GM12878 (cell line): Measurements from ENCODE around the gene KMT2E. TPM values are rescaled to one million over a fixed set of nuclear protein-coding genes. Genes with fewer than 3 reads are reported as not detected.

Source experiments
- ATAC-seq: fragments of 200-7000 bp; cut with Tn5 transposase; 3 replicates; pipeline ENCODE4 v1.9.1; 2020; ENCODE audit warnings: mild to moderate bottlenecking, moderate library complexity
- BruUV-seq: library from RNA; stranded (reverse); fragments of 400-500 nt; replicated peaks from 2 replicates; lab custom pipeline; 2021; lab: Mats Ljungman, UMichigan
- CTCF ChIA-PET: fragments of 300-600 bp; sonication (Branson Sonifier 250); formaldehyde crosslinking; extraction: SDS; loops from one replicate; lab custom pipeline; 2021; ENCODE audit warnings: inconsistent platforms; lab: Yijun Ruan, JAX
- POLR2A ChIA-PET: fragments of 350-600 bp; formaldehyde crosslinking; extraction: SDS; loops from one replicate; lab custom pipeline; 2021; ENCODE audit warnings: inconsistent platforms; lab: Charles Lee
- RAD21 ChIA-PET: fragments of 300-600 bp; sonication (Branson Sonifier 250); formaldehyde crosslinking; loops from one replicate; lab custom pipeline; 2023; ENCODE audit warnings: antibody characterized with exemption; ENCODE audit not compliant: unreplicated experiment; lab: Charles Lee
- SMC1A ChIA-PET: fragments of 300-600 bp; sonication (Branson Sonifier 250); formaldehyde crosslinking; loops from one replicate; lab custom pipeline; 2023; ENCODE audit not compliant: unreplicated experiment, uncharacterized antibody; lab: Charles Lee
- DNase-seq: peaks from one replicate; pipeline ENCODE4 v3.0.0-alpha.2; 2011; ENCODE audit warnings: low read depth, low spot score
- FAIRE-seq: peaks from 3 replicates; lab custom pipeline; 2011; peaks lifted over from hg19 to GRCh38; lab: Jason Lieb, UNC
- H2AFZ ChIP-seq: 2 replicates; pipeline ENCODE4 v1.6.0; 2011; ENCODE audit warnings: low read depth, low read length, control low read depth; ENCODE audit not compliant: control insufficient read depth
- H3K27ac ChIP-seq: 2 replicates; pipeline ENCODE4 v1.5.1; 2011; ENCODE audit warnings: control low read depth; ENCODE audit not compliant: control insufficient read depth, insufficient read depth
- H3K27me3 ChIP-seq, 2 experiments: replicated peaks in 1 of 2; 2 replicates each; pipeline versions ENCODE4 v1.6.0 to v1.6.1; 2011; ENCODE audit warnings: low read length in 1 of 2; ENCODE audit not compliant: control insufficient read depth in 2 of 2, insufficient read depth in 2 of 2
- H3K36me3 ChIP-seq, 2 experiments: 2 replicates each; pipeline ENCODE4 v1.5.1; 2011; ENCODE audit warnings: low read length in 1 of 2; ENCODE audit not compliant: control insufficient read depth in 2 of 2, insufficient read depth in 2 of 2
- H3K4me1 ChIP-seq: 2 replicates; pipeline ENCODE4 v1.6.1; 2011; ENCODE audit warnings: mild to moderate bottlenecking, low read length, moderate library complexity, mixed read lengths; ENCODE audit not compliant: control insufficient read depth, insufficient read depth
- H3K4me2 ChIP-seq: 2 replicates; pipeline ENCODE4 v1.6.0; 2011; ENCODE audit warnings: control low read depth; ENCODE audit not compliant: control insufficient read depth, insufficient read depth
- H3K4me3 ChIP-seq: fragments of 200-600 bp; sonication (generic); 2 replicates; pipeline ENCODE4 v1.5.1; 2016
- H3K79me2 ChIP-seq: 2 replicates; pipeline ENCODE4 v1.6.0; 2011; ENCODE audit warnings: low read length; ENCODE audit not compliant: control insufficient read depth, insufficient read depth
- H3K9ac ChIP-seq: 2 replicates; pipeline ENCODE4 v1.8.0; 2011; ENCODE audit warnings: low read length, control low read depth, mixed read lengths; ENCODE audit not compliant: control insufficient read depth, insufficient read depth
- H3K9me3 ChIP-seq: replicated peaks from 3 replicates; pipeline ENCODE4 v1.5.1; 2011; ENCODE audit warnings: mild to moderate bottlenecking, low read length; ENCODE audit not compliant: control insufficient read depth, insufficient read depth
- H4K20me1 ChIP-seq: 2 replicates; pipeline ENCODE4 v1.6.0; 2011; ENCODE audit not compliant: control insufficient read depth, insufficient read depth
- ASH2L ChIP-seq: fragments of 300-600, 200-600 bp; sonication (generic); IDR thresholded peaks from 2 replicates; pipeline ENCODE4 v1.6.1; 2017; ENCODE audit warnings: low read depth, mild to moderate bottlenecking, borderline replicate concordance
- BMI1 ChIP-seq: fragments of 450-650 bp; IDR thresholded peaks from 2 replicates; pipeline ENCODE4 v1.6.1; 2016; ENCODE audit warnings: mild to moderate bottlenecking, moderate library complexity, borderline replicate concordance
- FOS ChIP-seq: IDR thresholded peaks from 3 replicates; pipeline ENCODE4 v1.6.1; 2011; ENCODE audit warnings: borderline replicate concordance; ENCODE audit not compliant: insufficient read length; ENCODE audit errors: extremely low read depth
- HDAC2 ChIP-seq: fragments of 200-600 bp; sonication (generic); IDR thresholded peaks from 2 replicates; pipeline ENCODE4 v1.6.1; 2017
- IKZF1 ChIP-seq: fragments of 450-650 bp; conservative IDR thresholded peaks from 2 replicates; pipeline ENCODE4 v1.6.1; 2017; ENCODE audit warnings: antibody characterized with exemption, mild to moderate bottlenecking
- MYB ChIP-seq: fragments of 150-350 bp; IDR thresholded peaks from 2 replicates; pipeline ENCODE4 v1.6.1; 2014; ENCODE audit warnings: mild to moderate bottlenecking, low read depth, low read length, borderline replicate concordance
- MYC ChIP-seq: IDR thresholded peaks from 2 replicates; pipeline ENCODE4 v1.6.1; 2011; ENCODE audit warnings: mild to moderate bottlenecking, low read length, moderate library complexity, inconsistent platforms; ENCODE audit not compliant: insufficient read depth, insufficient replicate concordance, insufficient read length, severe bottlenecking
- SIN3A ChIP-seq: IDR thresholded peaks from 2 replicates; pipeline ENCODE4 v1.6.1; 2012; ENCODE audit warnings: low read depth, low read length, improper control_type of control experiment
- SPI1 ChIP-seq: IDR thresholded peaks from 2 replicates; pipeline ENCODE4 v1.6.1; 2011; ENCODE audit warnings: low read depth, mild to moderate bottlenecking, low read length, moderate library complexity, borderline replicate concordance; ENCODE audit not compliant: insufficient read depth
- TARDBP ChIP-seq: IDR thresholded peaks from 2 replicates; pipeline ENCODE4 v1.6.1; 2016; ENCODE audit warnings: borderline replicate concordance
- WRNIP1 ChIP-seq: IDR thresholded peaks from 2 replicates; pipeline ENCODE4 v1.6.1; 2011; ENCODE audit warnings: low read depth, low read length, improper control_type of control experiment, borderline replicate concordance
- ZNF274 ChIP-seq: IDR thresholded peaks from one replicate; pipeline ENCODE4 v1.8.0; 2011; ENCODE audit not compliant: insufficient read length, insufficient read depth
- WGBS: methylation state at CpG from one replicate; pipeline ENCODE4 v1.1.6; 2016; ENCODE audit warnings: low lambda C conversion rate; ENCODE audit not compliant: insufficient replicate concordance, insufficient coverage; ENCODE audit errors: missing lambda C conversion rate; 5-methylcytosine and 5-hydroxymethylcytosine counted together
- in situ Hi-C: fragments of 300-500 bp; cut with MboI; formaldehyde crosslinking; loops from 9 replicates; pipeline ENCODE4 v1.14.3; 2018; ENCODE audit warnings: mixed read lengths
- intact Hi-C: fragments of 100-400 bp; cut with micrococcal nuclease; formaldehyde crosslinking; loops from one replicate; pipeline ENCODE4 v1.14.2; 2022; ENCODE audit not compliant: unreplicated experiment
- polyA plus RNA-seq, 11 experiments: library from polyadenylated mRNA; depleted of rRNA in 4 of 11; unstranded in 6 of 11; stranded (reverse) in 5 of 11; fragments of >200 nt; fragmentation: Nextera tagmentation in 4 of 11; fragmentation: Illumina TruSeq in 1 of 11; extraction: Ambion mirVana in 4 of 11; extraction: Trizol in 1 of 11; gene quantifications; 1 replicate in 1 of 11; 2 replicates in 10 of 11; pipeline versions ENCODE4 v1.2.1 to v1.2.3, GENCODE V29; 2011 to 2016; ENCODE audit warnings: inconsistent platforms in 2 of 11, missing spikeins in 2 of 11, low read depth in 1 of 11
- total RNA-seq, 4 experiments: library from RNA; depleted of rRNA in 3 of 4; stranded (reverse); fragments of >200 nt in 3 of 4; fragmentation: Illumina TruSeq in 1 of 4; extraction: Trizol in 1 of 4; gene quantifications; 2 replicates each; pipeline versions ENCODE4 v1.2.1 to v1.2.3, GENCODE V29; 2013 to 2021
- TF ChIP-seq, protein P1 (sequence below): IDR thresholded peaks from 2 replicates; pipeline ENCODE4 v1.6.1; 2011; ENCODE audit warnings: mild to moderate bottlenecking, low read depth, low read length, moderate library complexity; ENCODE audit not compliant: insufficient replicate concordance
- TF ChIP-seq, protein P2 (sequence below): IDR thresholded peaks from 2 replicates; pipeline ENCODE4 v1.6.1; 2012; ENCODE audit warnings: low read depth, low read length, improper control_type of control experiment

KMT2E gene
- total and polyA plus RNA-seq, 10 of the 15 experiments (the other 5 are each of a cell fraction or from before 2014, with no cell fraction given), result 13.2 to 68.1 (median 34.1) TPM

DNA sequence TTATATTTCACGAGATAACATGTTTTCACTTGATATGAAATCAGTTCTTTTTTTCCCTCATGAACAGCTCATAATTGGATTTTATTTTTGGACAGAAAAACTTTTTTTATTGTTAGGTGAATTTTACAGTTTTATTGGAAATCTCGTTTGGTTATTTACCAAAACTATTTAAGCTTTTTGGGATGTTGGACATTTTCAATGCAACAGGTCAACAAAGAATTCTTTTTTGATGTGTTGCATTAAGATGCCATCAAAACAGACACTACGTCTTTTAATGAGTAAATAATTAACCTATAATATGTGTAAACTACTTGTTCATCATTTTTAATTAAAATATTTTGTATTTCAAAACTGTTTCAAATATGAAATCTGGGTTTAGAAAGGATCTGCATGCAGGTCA, 5.3 kb downstream of the KMT2E start:
- Histone ChIP-seq H3K9ac (peak overlapping the region; percentile 42), H2AFZ (no peak overlapping the region), H3K4me3 (peak overlapping the region; percentile 34)
- POLR2A ChIA-PET, result interaction anchor here (0.7 to 4.4 kb wide), 6 partner anchors 8 to 78 kb away, joined by 3 to 49 read pairs (median 4); no protein-coding TSS in a partner anchor
- TF ChIP-seq MYC (no peak), SIN3A (no peak)
- TF ChIP-seq, all 136 proteins: peak for 0
- H3K4me2 ChIP-seq, result peak overlapping the region; percentile 83
- WGBS, result 29% methylated on average over 3 of the region's 3 CpGs
- peaks cover 3% of the 10 kb centered on the region; the same call in 1 of the 2 replicates for H4K20me1 ChIP-seq
- ChIA-PET RAD21 (interaction anchor here (0.9 to 4.2 kb wide), 6 partner anchors 8 to 38 kb away, joined by 3 to 14 read pairs (median 6); no protein-coding TSS in a partner anchor), SMC1A (interaction anchor here (0.6 to 1.3 kb wide), 5 partner anchors 9 to 23 kb away, joined by 3 to 10 read pairs (median 3); no protein-coding TSS in a partner anchor), CTCF (no interaction called here)
- peak overlapping the region; percentile 27 for H3K27ac ChIP-seq
- H3K79me2 ChIP-seq, result peaks cover 100% of the 10 kb centered on the region
- DNase-seq (no peak), FAIRE-seq (no peak), ATAC-seq (no peak)
- no TSS peak for BruUV-seq
- in situ Hi-C loops (loop anchor here (25.0 kb wide), 1 partner anchor 1268 kb away; the partner anchor contains the start of gene NAMPT), intact Hi-C loops (loop anchor here (10.0 kb wide), 1 partner anchor 1266 kb away; the partner anchor contains the start of gene NAMPT)
- no peaks in the 10 kb centered on the region for H3K27me3 ChIP-seq
- peaks cover 12% of the 10 kb centered on the region for H3K4me1 ChIP-seq
- H3K36me3 ChIP-seq, result no peaks in the 10 kb centered on the region
- H3K9me3 ChIP-seq, result no peaks in the 10 kb centered on the region

DNA sequence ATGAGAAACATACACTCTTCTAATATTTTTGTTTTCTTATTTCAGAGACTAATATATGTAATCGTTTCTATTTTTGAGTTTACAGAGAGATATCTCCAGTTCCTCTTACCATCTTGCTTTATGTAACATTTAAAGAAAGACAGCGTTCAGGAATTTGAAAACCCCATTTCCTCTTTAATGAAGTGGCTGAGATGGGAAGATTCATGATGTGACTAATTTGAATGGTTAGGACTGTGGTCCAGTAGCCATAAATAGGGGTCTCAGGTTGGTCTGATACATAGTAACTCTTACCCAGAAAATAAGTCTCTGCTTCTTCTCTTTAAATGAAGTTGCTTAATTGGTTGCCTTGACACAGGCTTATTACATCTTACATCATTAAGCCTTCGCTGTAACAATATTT, 6.9 kb downstream of the KMT2E start:
- peak overlapping the region; percentile 44; the same call in 1 of the 2 replicates for H3K4me3 ChIP-seq
- H3K9ac ChIP-seq, result peak overlapping the region; percentile 8; the same call in 1 of the 2 replicates
- BruUV-seq, result no TSS peak
- H4K20me1 ChIP-seq, result peaks cover 3% of the 10 kb centered on the region; the same call in 1 of the 2 replicates
- no peak overlapping the region for H2AFZ ChIP-seq
- ChIA-PET POLR2A (interaction anchor here (0.5 to 1.5 kb wide), 4 partner anchors 10 to 572 kb away, joined by 3 to 7 read pairs (median 5); no protein-coding TSS in a partner anchor), CTCF (interaction anchor here (1.0 to 2.0 kb wide), 3 partner anchors 11 to 40 kb away, joined by 3 to 6 read pairs (median 4); no protein-coding TSS in a partner anchor), RAD21 (interaction anchor here (1.1 to 4.2 kb wide), 3 partner anchors 8 to 126 kb away, joined by 3 to 14 read pairs (median 5); no protein-coding TSS in a partner anchor), SMC1A (interaction anchor here (0.7 to 1.7 kb wide), 11 partner anchors 7 to 74 kb away, joined by 3 to 8 read pairs (median 3); no protein-coding TSS in a partner anchor)
- 35% methylated on average over 3 of the region's 3 CpGs for WGBS
- ATAC-seq, result peak; percentile 11
- no peaks in the 10 kb centered on the region for H3K27me3 ChIP-seq
- peaks cover 100% of the 10 kb centered on the region for H3K79me2 ChIP-seq
- intact Hi-C loops, result no loop called here
- peak overlapping the region; percentile 9 for H3K27ac ChIP-seq
- in situ Hi-C loops, result loop anchor here (25.0 kb wide), 1 partner anchor 1266 kb away; the partner anchor contains the start of gene NAMPT
- H3K4me2 ChIP-seq, result peak overlapping the region; percentile 83
- H3K9me3 ChIP-seq, result no peaks in the 10 kb centered on the region
- no peak for DNase-seq
- H3K4me1 ChIP-seq, result peaks cover 20% of the 10 kb centered on the region
- no peaks in the 10 kb centered on the region for H3K36me3 ChIP-seq
- FAIRE-seq, result no peak
- no peak for TF ChIP-seq IKZF1
- TF ChIP-seq TARDBP, result no peak
- no peak for TF ChIP-seq ZNF274
- TF ChIP-seq WRNIP1, result no peak
- TF ChIP-seq HDAC2, result no peak
- no peak for TF ChIP-seq BMI1
- TF ChIP-seq, protein P1, sequence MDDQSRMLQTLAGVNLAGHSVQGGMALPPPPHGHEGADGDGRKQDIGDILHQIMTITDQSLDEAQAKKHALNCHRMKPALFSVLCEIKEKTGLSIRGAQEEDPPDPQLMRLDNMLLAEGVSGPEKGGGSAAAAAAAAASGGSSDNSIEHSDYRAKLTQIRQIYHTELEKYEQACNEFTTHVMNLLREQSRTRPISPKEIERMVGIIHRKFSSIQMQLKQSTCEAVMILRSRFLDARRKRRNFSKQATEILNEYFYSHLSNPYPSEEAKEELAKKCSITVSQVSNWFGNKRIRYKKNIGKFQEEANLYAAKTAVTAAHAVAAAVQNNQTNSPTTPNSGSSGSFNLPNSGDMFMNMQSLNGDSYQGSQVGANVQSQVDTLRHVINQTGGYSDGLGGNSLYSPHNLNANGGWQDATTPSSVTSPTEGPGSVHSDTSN, result no peak
- TF ChIP-seq FOS, result no peak
- no peak for TF ChIP-seq MYB
- peak; percentile 56; the same call in 1 of the 2 replicates for TF ChIP-seq SPI1
- TF ChIP-seq, protein P2, sequence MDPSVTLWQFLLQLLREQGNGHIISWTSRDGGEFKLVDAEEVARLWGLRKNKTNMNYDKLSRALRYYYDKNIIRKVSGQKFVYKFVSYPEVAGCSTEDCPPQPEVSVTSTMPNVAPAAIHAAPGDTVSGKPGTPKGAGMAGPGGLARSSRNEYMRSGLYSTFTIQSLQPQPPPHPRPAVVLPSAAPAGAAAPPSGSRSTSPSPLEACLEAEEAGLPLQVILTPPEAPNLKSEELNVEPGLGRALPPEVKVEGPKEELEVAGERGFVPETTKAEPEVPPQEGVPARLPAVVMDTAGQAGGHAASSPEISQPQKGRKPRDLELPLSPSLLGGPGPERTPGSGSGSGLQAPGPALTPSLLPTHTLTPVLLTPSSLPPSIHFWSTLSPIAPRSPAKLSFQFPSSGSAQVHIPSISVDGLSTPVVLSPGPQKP, result no peak
- no peak for TF ChIP-seq ASH2L
